NCI-H2171 treated with DMSO at 0.1 percent for 48 hours (cell line): ENCODE data around the gene SEMA4D.
A peak's percentile ranks its signal among the peaks of the same experiment; 100 is the strongest.
"Not testable (repeated sequence)": the region's sequence is repeated elsewhere in the genome, so short reads cannot be mapped to it uniquely, and the experiment has no call there.

Experiments used
- DNase-seq: peaks from one replicate; lab custom pipeline; 2025; lab: John Stamatoyannopoulos, UW

SEMA4D gene

GRCh38 chr9:89352451-89352850, 145.5 kb downstream of the SEMA4D start:
- no peak for DNase-seq

GRCh38 chr9:89351584-89352300, 146.2 kb downstream of the SEMA4D start:
- DNase-seq = no peak

GRCh38 chr9:89350988-89351557, 146.8 kb downstream of the SEMA4D start:
- DNase-seq = no peak

GRCh38 chr9:89349607-89350006, 148.3 kb downstream of the SEMA4D start:
- DNase-seq = no peak

- DNase-seq = no peak
Observed at GRCh38 chr9:89347651-89348050, 150.3 kb downstream of the SEMA4D start.

- no peak for DNase-seq
Observed at GRCh38 chr9:89346696-89347095, 151.2 kb downstream of the SEMA4D start.

GRCh38 chr9:89345476-89345875, 152.4 kb downstream of the SEMA4D start:
- no peak for DNase-seq

GRCh38 chr9:89343812-89344211, 154.1 kb downstream of the SEMA4D start:
- not testable (repeated sequence) for DNase-seq

- no peak for DNase-seq
Observed at GRCh38 chr9:89342948-89343347, 155.0 kb downstream of the SEMA4D start.

GRCh38 chr9:89342213-89342612, 155.7 kb downstream of the SEMA4D start:
- no peak for DNase-seq

GRCh38 chr9:89340332-89340731, 157.6 kb downstream of the SEMA4D start:
- DNase-seq = no peak

- no peak for DNase-seq
Observed at GRCh38 chr9:89339807-89340206, 158.1 kb downstream of the SEMA4D start.

- no peak for DNase-seq
Observed at GRCh38 chr9:89330513-89330912, 167.4 kb downstream of the SEMA4D start.

GRCh38 chr9:89329917-89330316, 168.0 kb downstream of the SEMA4D start:
- no peak for DNase-seq

- DNase-seq = no peak
Observed at GRCh38 chr9:89328064-89328463, 169.8 kb downstream of the SEMA4D start.

GRCh38 chr9:89325733-89326132, 172.2 kb downstream of the SEMA4D start:
- DNase-seq = no peak

GRCh38 chr9:89323390-89323789, 174.5 kb downstream of the SEMA4D start:
- DNase-seq = no peak

- no peak for DNase-seq
Observed at GRCh38 chr9:89319015-89319905, 178.7 kb downstream of the SEMA4D start.

- peak; percentile 98 for DNase-seq
Observed at GRCh38 chr9:89318123-89319014, 179.5 kb downstream of the SEMA4D start, which contains the start of gene SECISBP2. Gene SECISBP2 (plus strand): TSS chr9:89318500. CDS start chr9:89318577, 77 bp downstream.

GRCh38 chr9:89317282-89317681, 180.6 kb downstream of the SEMA4D start:
- no peak for DNase-seq

GRCh38 chr9:89315482-89315881, 182.4 kb downstream of the SEMA4D start:
- no peak for DNase-seq

GRCh38 chr9:89314955-89315354, 183.0 kb downstream of the SEMA4D start:
- DNase-seq = no peak
